HG03378 (cell line): ENCODE data around the gene WDR3.
A peak's percentile ranks its signal among the peaks of the same experiment; 100 is the strongest.

ENCODE experiments used
- ATAC-seq: cut with Tn5 transposase; IDR thresholded peaks from one replicate; pipeline ENCODE4 v1.9.1; 2021; ENCODE audit warnings: mild to moderate bottlenecking, moderate library complexity; ENCODE audit not compliant: unreplicated experiment

Gene WDR3

GRCh38 chr1:117942293-117942692, 12.8 kb downstream of the WDR3 start:
- no peak for ATAC-seq

- ATAC-seq, result no peak
Observed at GRCh38 chr1:117952386-117952785, 22.8 kb downstream of the WDR3 start.

DNA sequence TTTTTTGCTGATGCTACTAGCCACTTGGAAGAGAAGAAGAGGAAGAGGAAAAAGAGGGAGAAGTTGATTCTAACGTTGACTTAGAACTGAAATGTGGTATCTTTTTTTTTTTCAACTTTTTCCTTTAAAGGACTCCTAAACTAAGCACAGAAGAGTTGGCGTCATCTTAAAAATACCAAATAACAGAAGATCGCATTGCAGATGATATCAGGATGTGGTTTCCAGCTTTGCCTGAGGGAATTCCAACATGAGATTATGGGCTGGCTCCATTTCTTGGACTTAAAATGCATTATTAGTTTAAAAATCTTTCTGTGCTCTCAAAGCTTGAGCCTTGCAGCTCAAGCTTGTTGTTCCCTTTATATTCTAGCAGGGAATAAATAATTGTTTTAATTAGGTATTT, 29.8 kb downstream of the WDR3 start:
- no peak for ATAC-seq

GRCh38 chr1:117964290-117965038, 34.9 kb downstream of the WDR3 start:
- ATAC-seq, result no peak

DNA sequence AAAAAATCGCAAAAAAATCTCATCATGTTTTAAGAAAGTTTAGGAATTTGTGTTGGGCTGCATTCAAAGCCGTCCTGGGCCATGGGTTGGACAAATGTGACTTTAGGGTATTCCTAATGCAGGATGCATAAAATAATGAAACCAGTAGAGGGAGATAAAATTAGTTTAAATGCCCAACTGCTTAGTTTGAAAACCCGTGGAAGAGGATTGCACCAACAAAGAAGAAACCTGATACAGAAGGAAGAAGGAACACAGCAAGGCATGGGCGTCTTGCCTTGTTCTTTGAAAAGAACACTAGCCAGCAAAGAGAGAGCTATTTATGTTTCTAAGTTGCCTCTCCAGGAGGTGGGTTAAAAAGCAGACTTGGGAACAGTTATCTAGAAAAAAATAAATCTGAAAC, 37.9 kb downstream of the WDR3 start:
- ATAC-seq, result no peak

GRCh38 chr1:117967881-117968280, 38.3 kb downstream of the WDR3 start:
- ATAC-seq, result no peak

DNA sequence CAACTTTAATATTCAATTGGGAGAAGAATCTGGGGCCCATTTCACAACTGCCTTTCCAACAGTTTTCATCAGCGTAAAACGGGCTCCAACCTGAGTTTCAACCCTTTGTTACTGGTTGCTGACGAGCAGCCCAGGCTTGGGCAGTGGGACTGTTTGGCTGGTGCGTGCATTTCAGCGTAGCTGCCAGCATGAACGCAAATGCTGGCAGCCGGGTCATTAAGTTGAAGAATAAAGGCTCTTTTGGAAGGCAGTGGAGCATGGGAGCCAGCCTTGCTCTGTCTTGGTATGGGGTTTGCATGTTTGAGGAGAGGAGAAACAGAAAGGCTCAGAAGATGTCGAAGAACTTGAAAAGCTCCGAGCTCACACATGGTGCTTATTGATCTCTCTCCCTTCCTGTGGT, 40.7 kb downstream of the WDR3 start:
- ATAC-seq, result no peak

DNA sequence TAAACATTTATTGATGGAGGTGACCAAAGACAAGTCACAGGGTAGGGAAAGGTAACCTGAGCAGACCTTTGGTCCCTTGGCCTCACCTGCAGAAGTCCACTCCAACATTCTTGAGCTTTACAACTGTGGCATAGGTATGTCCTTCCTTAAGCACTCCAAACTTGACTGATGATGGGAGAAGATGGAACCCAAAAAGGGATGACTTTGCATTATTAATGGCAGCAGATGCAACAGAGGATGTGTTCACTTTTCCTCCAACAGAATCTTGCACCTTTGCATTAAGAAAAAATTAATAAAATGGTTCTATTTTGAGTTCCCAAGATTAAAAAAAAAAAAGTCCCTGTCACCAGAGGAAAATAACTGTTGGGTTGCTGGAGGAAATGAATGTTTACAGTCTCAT, 42.2 kb downstream of the WDR3 start:
- no peak for ATAC-seq

DNA sequence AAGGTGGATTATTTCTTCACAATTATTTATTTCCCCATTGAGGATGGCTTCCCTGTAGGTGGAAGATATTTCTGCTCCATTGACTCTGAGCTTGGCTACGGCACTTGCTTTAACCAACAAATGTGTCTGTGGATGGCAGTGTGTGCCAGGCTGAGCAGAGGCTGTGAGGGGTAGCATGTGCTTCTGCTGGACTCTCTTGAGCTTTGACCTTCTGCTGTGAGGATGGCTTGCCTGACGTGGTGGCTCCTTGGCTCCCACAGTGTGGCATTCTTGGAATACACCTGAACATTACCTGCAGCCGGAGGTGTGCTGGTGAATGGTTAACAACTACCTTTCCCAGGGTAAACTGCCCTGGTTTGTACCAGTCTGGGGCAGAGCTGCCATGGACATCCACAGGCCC, 46.8 kb downstream of the WDR3 start:
- ATAC-seq, result no peak

- ATAC-seq, result no peak
Observed at GRCh38 chr1:117981455-117982192, 52.1 kb downstream of the WDR3 start.

- no peak for ATAC-seq
Observed at GRCh38 chr1:117985239-117985638, 55.7 kb downstream of the WDR3 start.

GRCh38 chr1:117985973-117986372, 56.4 kb downstream of the WDR3 start:
- peak; percentile 77 for ATAC-seq

DNA sequence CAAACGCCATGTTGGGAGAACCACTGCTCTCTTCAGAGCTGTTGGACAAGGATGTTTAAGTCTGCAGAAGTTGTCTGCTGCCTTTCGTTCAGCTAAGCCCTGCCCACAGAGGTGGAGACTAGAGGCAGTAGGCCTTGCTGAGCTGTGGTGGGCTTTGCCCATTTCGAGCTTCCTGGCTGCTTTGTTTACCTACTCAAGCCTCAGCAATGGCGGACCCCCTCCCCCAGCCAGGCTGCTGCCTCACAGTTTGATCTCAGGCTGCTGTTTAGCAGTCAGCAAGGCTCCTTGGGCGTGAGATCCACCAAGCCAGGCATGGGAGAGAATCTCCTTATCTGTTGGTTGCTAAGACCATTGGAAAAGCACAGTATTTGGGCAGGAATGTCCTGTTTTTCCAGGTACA, 74.8 kb downstream of the WDR3 start:
- ATAC-seq, result no peak

- no peak for ATAC-seq
Observed at GRCh38 chr1:118007391-118007790, 77.9 kb downstream of the WDR3 start.

- no peak for ATAC-seq
Observed at GRCh38 chr1:118008011-118008410, 78.5 kb downstream of the WDR3 start.

GRCh38 chr1:118012515-118013124, 83.1 kb downstream of the WDR3 start:
- no peak for ATAC-seq

DNA sequence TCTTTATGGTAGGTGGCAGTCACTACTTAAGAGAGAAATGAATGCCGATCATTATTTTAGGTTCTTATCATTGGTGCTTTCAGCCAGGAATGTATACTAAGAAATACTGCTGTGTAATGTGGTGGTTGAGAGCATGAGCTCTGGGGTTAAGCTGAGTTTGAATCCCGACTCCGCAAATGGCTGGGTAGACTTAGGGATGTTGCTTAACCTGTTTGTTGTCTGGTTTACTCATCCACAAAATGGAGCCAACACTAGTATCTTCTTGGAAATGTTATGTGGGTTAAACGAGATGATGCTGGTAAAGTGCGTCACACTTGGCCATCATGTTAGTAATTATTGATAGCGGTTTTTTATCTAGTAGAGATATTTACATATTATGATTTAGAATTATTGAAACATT, 83.8 kb downstream of the WDR3 start:
- ATAC-seq, result no peak

GRCh38 chr1:118013938-118014337, 84.4 kb downstream of the WDR3 start:
- no peak for ATAC-seq
